Middle frontal gyrus (tissue), 1 donor: ENCODE results near the gene MYO3A.

ENCODE experiments used
- DNase-seq: peaks from one replicate; pipeline ENCODE4 v3.0.0-alpha.2; 2015; ENCODE audit warnings: low spot score; ENCODE audit errors: extremely low spot score

The MYO3A gene

DNA sequence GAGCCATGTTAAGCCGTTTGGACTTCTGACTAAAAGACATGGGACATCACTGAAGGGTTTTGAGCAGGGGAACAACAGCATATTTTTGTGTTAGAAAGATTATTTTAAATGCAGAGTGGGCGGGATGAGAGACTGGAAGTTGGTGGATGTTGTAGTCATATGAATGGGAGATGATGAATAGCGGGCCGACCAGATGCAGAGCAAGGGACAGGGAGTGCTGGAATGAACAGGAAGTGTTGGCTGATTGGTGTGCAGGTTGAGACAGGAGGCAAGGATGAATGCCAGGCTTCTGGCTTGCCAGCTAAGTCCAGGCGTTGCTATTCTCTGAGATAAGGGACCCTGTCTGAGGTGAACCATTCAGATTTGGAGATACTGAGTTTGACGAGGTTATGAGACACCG lies 320.6 kb downstream of the MYO3A start:
- no peak for DNase-seq

DNA sequence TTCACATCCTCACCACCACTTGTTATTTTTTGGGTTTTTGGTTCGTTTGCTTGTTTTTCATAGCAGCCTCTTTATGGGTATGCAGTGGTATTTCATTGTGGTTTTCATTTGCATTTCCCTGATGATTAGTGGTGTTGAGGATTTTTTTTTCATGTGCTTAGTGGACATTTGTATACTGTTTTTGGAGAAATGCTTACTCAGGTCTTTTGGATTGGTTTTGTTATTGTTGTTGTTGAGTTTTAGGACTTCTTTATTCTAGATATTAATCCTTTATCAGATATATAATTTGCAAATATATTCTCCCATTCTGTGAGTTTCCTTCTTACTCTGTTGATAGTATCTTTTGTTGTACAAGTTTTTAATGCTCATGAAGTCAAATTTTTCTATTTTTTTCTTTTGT lies 325.3 kb downstream of the MYO3A start:
- no peak for DNase-seq
